ENCODE data around the gene USH2A. TPM values are rescaled to one million over a fixed set of nuclear protein-coding genes. Genes with fewer than 3 reads are reported as not detected.

USH2A gene
- total and polyA plus RNA-seq, 4 experiments from 2014 or later, result not detected

DNA sequence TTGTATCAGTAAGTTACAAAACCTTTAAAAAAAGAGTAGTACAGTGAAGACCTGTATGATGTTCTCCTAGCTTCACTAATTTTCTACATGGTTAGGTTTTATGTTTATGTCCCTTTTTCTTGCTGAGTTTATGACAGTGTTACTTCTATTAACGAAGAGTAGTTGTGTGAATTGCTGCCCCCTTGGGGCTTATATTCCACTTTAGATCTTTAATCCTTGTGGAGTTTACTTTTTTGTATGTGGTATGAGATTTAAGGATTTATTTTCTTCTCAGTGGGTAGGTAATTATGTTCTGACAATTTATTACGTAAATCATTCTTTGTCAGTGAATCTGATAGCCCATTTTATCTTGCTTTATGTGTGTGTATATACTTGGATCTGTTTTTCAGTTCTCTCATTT is 841.4 kb downstream of the USH2A start:
- ChIA-PET POLR2A (ENCODE audit: partially characterized antibody) (no interaction called here), CTCF (ENCODE audit: partially characterized antibody) (no interaction called here)
- Histone ChIP-seq H3K36me3 (ENCODE audit: insufficient read depth, low read length) (no peaks in the 10 kb centered on the region), H3K9me3 (ENCODE audit: control insufficient read depth in 1 of 2, low read length in 2 of 2) (no peaks in the 10 kb centered on the region), H3K27ac (ENCODE audit: low read depth, low read length) (no peak overlapping the region), H3K4me1 (ENCODE audit: insufficient read depth, low read length) (no peaks in the 10 kb centered on the region), H3K4me3 (ENCODE audit: low read length in 2 of 2) (no peak overlapping the region), H3K27me3 (ENCODE audit: insufficient read depth, low read length) (no peaks in the 10 kb centered on the region)
- Mint-ChIP-seq H3K27me3 (no peaks in the 10 kb centered on the region), H3K36me3 (peaks cover 0 to 5% of the 10 kb centered on the region in 2 donors), H3K4me3 (no peak overlapping the region), H3K9me3 (peaks cover 0 to 10% (median 4%) of the 10 kb centered on the region in 8 donors), H3K27ac (no peak overlapping the region), H3K4me1 (no peaks in the 10 kb centered on the region)
- intact Hi-C loops (cut with micrococcal nuclease), result no loop called here
- DNase-seq, result no peak

All from CD4-positive, alpha-beta memory T cell (primary cell).